Activated CD4-positive, CD25-positive, alpha-beta regulatory T cell treated with anti-CD3 and anti-CD28 coated beads, Interleukin-2, amount 50 U/mL, for 24 hours (primary cell): ENCODE data around the gene DOCK9.

Source experiments
- ATAC-seq, 2 donors: fragments of 150-1000 bp; cut with Tn5 transposase; one replicate each; pipeline ENCODE4 v1.10.0; 2021; ENCODE audit warnings: mild to moderate bottlenecking in 1 of 2, moderate library complexity in 1 of 2

Gene DOCK9

DNA sequence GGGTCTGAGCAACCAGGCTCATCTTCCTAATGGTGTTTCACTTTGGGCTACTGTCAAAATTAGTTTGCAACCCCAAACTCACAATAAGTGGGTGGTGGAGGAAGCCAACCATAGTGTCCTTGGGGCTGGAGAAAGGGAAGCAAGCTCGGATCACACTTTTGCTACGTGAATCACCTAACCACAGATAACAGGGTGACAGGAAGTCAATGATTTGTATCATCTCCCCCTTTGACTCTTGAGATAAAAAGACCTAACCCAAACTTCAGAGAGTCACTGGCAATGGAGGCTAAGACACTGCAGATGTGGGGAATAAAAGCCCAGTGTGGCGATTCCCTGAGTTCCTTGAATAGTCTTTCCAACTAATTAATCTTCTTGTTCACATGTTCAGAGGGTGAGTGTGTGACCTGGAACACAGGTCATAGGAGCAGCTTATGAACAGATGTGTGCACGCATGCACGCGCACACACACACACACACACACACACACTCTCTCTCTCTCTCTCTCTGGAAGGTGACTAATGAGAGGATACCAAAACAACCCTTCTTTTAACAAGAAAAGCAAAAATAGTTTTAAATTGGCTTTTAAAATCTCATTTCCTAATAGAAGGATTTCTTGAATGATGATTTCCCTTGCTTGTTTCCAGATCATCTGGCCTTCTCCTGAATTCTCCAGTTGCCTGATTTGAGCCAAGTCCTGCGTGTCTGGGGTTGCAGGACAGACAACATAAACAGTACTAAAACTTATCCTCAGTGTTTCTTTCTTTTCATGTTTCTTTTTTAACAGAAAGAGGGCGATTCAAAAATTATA lies 21.2 kb upstream of the DOCK9 start:
- ATAC-seq = peak; percentile 75 to 78

- ATAC-seq = peak in 1 of 2 donors; percentile 21
Measured at GRCh38 chr13:98997738-98998641, 20.1 kb upstream of the DOCK9 start.

GRCh38 chr13:98997011-98997730 lies 19.3 kb upstream of the DOCK9 start:
- ATAC-seq = no peak

GRCh38 chr13:98996046-98996445 lies 18.2 kb upstream of the DOCK9 start:
- ATAC-seq = no peak

DNA sequence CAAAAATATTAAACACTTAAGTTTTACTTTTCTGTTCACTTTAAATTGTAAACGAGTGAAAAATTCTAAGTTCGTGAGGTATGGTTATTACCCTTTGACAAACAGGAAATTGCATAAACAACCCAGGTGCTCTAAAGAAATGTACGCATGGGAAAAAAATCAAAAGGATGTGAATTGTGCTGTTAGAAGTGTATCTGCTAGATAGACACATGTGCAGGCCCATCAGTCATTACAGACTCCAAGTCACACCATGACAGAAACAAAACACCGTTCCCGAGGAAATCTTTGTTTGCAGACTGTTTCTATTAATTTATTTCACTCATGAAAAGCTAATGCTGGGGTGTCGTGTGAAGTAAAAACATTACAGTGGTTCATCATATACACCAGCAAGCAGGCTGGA lies 17.0 kb upstream of the DOCK9 start:
- ATAC-seq = peak in 1 of 2 donors; percentile 31

DNA sequence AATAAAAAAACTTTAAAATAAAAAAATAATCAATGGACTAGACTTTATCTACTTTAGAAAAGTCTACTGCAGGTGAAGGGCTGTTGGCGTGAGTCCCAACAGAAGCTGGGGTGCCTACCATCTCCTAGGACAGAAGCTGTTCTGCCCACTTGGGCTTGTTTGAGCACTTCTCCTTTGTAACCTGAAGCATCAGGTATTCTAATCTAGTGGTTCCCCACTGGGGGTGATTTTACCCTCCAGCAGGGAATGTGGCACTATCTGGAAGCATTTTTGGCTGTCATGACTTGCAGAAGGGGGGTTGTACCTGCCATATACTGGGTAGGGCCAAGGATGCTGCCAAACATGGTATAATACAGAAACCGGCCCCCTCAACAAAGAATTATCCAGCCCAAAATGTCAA lies 16.2 kb upstream of the DOCK9 start:
- no peak for ATAC-seq

- ATAC-seq = no peak
Measured at GRCh38 chr13:98992355-98992754, 14.5 kb upstream of the DOCK9 start.

- no peak for ATAC-seq
Measured at GRCh38 chr13:98990701-98991100, 12.8 kb upstream of the DOCK9 start.

DNA sequence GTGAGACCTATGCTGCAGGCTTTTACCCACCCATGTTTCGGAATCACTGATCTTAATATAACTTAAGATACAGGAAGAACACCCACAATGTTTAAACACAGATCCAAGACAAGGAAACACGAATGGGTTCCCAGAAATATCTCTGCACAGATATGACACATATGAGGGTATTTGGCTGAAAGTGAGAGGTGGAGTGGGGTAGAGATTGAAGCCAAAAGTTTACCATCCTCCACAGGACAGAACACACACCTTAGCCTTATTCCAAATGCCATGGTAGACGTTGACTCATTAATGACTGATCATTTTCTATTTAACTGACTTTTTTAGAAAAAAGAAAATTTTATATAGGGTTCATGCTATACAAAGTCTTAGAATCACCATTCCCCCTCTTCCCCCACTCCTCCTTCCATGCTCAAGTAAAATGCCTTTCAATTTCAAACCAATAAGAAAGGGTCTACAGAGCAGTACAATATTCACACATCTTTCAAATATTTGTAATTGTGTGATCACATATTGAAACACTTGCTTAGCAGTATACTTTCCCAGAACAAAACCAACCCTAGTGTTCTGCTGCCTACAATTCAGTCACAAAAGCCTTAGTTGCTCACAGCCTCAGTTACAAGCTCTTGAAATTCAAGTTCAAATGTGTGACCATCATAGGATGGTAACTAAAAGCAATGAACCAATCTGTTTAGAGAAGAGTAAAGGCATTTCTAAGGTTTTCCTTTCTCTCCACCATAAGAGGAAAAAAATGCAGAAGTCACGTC lies 11.8 kb upstream of the DOCK9 start:
- ATAC-seq = peak; percentile 32 to 41

- no peak for ATAC-seq
Measured at GRCh38 chr13:98988780-98989179, 10.9 kb upstream of the DOCK9 start.

DNA sequence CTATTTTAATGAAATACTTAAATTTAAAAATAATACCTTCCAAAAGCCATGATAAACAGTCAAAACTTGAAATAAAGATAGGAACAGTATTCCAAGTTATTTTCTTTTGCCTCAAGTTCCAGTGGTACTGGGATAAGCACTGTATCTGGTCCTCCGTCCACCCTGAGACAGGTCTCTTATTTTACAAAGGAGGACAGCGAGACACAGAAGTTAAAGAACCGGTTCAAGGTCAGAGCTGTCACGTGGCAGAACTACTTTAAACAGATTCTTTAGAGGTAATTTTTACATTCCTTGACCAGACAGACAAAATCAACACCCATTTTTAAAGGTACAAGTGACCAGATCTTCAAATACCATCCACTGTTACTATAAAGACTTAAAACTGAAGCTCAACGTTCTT lies 10.4 kb upstream of the DOCK9 start:
- ATAC-seq = no peak

DNA sequence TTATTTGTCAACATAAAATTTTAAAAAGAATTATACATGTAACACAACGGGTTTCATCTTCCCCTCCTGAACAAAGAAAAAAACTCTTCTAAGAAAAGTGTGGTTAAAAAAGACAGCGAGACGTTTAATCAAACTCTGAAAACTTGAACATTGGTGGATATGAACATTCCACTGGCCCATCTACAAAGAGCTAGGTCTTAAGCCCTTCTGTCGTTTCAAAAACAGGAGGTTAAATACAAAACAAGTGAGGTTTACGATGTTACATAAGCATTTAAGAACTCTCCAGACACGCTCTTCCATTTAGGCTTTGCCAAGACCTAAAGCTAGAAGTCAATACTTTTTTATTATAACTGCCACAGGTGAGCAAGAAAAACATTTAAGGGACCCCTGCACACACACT lies 9.4 kb upstream of the DOCK9 start:
- no peak for ATAC-seq

GRCh38 chr13:98986226-98986846 lies 8.5 kb upstream of the DOCK9 start:
- ATAC-seq = no peak

DNA sequence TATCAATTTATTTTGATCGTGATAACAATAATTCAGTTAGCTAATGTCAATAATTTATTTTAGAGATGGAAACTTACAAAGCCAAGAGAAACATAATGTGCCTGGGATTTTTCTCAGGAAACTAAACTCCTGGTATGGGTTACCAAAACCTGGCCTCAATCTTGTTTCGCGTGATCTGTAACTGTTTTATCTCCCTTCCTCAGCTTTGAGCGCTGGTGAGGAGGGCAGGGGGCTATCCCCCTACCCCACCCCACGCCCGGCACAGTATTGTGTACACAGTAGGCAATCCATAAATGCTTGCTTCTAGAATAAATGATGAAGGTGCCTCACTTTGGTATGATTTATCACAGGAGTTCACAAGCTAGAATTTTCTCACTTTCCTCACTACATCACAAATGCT lies 7.7 kb upstream of the DOCK9 start:
- ATAC-seq = no peak

DNA sequence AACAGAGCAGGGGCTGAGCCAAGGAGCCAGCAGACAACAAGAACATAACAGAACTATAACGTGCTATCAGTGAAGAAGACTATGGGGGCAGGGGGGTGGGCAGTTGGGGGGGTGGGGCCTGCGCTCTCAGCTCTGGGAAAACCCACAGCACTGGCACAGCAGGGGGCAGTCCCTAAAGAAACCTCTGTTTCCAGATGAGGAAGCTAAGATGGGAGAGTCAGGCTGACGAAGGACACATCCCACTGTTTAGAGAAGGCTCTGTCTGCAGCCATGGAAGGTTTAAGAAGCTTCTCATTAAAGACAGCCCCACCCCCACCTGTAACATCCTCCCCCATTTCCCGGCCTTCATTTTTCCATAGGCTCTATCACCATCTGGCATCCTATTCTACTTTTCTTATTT lies 7.1 kb upstream of the DOCK9 start:
- no peak for ATAC-seq

- no peak for ATAC-seq
Measured at GRCh38 chr13:98984118-98984517, 6.3 kb upstream of the DOCK9 start.

DNA sequence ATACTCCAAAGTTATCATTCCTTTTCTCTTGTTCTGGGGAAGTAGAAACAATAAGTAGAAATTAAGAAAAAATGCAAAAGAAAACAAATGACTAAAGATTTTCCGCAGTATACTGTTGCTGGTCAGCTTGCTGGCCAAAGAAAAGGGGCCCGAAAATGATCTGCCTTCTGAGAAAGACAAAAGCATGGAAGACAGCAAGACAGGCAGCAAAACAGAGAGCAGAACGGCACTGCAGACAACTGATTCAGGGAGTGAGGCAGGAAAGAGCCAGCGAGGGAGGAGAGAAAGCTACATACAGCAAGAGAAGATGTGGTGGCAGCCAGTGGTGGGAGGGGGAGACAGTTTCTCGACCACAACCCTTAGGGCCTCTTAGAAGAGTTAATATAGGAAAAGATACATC lies 5.3 kb upstream of the DOCK9 start:
- no peak for ATAC-seq

GRCh38 chr13:98981369-98982080 lies 3.7 kb upstream of the DOCK9 start:
- no peak for ATAC-seq

DNA sequence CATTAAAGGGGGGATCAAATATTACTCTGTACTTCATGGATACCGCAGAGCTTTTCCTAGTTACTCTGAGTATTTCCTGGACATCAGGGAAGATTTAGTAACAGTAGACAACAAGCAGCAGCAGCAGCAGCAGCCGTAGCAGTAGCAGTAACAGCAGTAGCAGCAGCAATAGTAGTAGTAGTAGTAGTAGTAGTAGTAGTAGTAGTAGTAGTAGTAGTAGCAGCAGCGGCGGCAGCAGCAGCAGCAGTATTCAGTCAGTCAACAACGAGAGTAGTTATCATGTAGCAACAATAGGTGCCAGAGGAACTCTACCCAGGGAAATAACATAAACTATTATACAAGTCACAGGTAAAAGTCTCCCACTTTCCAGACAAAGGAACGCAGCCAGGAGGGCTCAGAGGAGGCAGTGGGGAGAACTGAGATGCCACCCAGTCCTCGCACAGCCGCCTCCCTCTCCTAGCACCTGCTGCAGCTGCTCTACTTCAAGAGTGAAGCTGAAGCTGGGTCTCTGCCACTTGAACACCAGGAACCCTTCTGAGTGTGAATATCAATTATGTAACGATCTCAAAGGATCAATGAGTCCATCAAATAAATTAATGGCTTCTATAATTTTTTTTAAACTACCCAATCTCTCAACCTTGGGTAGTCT lies 1.3 kb upstream of the DOCK9 start:
- ATAC-seq = no peak

- no peak for ATAC-seq
Measured at GRCh38 chr13:98978280-98978679, 416 bp upstream of the DOCK9 start.

DNA sequence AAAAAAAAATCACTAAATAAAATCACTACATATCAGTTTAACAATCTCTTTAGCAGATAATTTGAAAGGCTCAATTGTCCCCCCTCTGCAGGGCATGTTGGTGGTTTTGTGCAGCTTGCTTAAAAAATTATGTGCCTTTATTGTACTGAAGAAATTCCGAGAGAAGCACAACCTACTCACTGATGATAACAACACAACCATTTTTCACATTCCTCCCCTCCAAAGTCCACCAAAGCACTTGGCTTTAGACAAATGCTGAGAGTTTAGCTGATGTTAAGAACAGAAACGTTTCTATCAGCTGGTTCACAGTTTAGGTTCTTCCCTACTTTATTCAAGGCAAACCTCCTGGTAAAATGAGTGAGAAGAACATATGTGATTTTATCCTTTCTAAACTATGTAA lies 923 bp downstream of the DOCK9 start:
- no peak for ATAC-seq
